ENCODE data around the gene ZNF217. TPM values are rescaled to one million over a fixed set of nuclear protein-coding genes. Genes with fewer than 3 reads are reported as not detected.
"Not testable (repeated sequence)": the region's sequence is repeated elsewhere in the genome, so short reads cannot be mapped to it uniquely, and the experiment has no call there.

ZNF217 gene
- polyA plus RNA-seq, 1 donor: 12.4 TPM

GRCh38 chr20:53532654-53533312 lies 60.9 kb downstream of the ZNF217 start:
- DNase-seq (ENCODE audit: low read depth): not testable (repeated sequence)

GRCh38 chr20:53530440-53530839 lies 63.2 kb downstream of the ZNF217 start:
- no peak for DNase-seq (ENCODE audit: low read depth)

DNA sequence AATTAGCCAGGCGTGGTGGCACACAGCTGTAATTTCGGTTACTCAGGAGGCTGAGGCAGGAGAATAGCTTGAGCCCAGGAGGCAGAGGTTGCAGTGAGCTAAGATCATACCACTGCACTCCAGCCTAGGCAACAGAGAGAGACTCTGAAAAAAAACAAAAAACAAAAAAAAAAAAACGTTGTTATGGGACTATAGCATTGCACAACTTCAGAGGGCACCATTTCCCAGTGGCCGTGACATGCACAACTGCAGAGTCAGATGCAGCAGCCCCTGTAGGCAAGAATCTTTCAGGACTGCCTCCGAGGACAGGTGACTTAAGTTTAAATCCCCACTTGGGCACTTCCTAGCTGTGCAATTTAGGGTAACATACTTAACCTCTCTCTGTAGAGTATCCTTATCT lies 64.0 kb downstream of the ZNF217 start:
- no peak for DNase-seq (ENCODE audit: low read depth)

- DNase-seq (ENCODE audit: low read depth): no peak
These were observed 66.4 kb downstream of the ZNF217 start for GRCh38 chr20:53527196-53527595.

- no peak for DNase-seq (ENCODE audit: low read depth)
These were observed 68.9 kb downstream of the ZNF217 start for GRCh38 chr20:53524589-53525312.

- DNase-seq (ENCODE audit: low read depth): not testable (repeated sequence)
These were observed 70.0 kb downstream of the ZNF217 start for GRCh38 chr20:53523615-53524014.

DNA sequence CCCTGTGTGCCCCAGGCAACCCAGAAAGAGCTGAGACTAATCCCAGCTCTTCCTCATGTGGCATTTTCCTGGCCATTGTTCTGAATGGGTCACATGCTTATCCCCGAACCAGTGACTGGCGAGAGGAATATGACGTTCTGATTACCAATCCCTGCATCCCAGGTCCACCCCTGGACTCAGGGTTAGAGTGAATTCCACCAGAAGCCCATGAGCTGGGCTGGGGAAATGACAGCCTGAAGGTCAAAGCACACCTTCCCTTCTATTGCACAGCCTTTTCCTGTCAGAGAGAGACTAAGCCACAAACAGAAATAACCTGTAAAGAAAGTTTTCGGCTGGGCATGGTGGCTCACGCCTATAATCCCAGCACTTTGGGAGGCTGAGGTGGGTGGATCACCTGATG lies 70.9 kb downstream of the ZNF217 start:
- no peak for DNase-seq (ENCODE audit: low read depth)

DNA sequence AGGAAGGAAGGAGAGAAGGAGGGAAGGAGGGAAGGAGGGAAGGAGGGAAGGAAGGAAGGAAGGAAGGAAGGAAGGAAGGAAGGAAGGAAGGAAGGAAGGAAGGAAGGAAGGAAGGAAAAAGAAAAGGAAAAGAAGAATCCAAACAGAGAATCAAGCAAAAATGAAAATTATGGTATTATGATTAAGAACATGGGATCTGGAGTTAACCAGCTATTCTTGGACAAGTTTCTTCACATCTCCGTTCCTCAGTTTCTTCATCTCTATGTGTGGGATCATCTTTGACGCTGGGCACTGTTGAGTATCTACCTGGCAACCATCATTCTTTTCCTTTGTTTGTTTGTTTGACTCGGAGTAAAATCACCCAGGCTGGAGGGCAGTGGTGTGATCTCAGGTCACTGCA lies 71.6 kb downstream of the ZNF217 start:
- DNase-seq (ENCODE audit: low read depth): no peak

- not testable (repeated sequence) for DNase-seq (ENCODE audit: low read depth)
These were observed 72.2 kb downstream of the ZNF217 start for GRCh38 chr20:53521421-53521820.

- DNase-seq (ENCODE audit: low read depth): no peak
These were observed 76.5 kb downstream of the ZNF217 start for GRCh38 chr20:53517146-53517545.

All from forelimb muscle (tissue), 1 donor.